ENCODE measurements around the gene TM4SF4. TPM values are rescaled to one million over a fixed set of nuclear protein-coding genes. Genes with fewer than 3 reads are reported as not detected.
A peak's percentile ranks its signal among the peaks of the same experiment; 100 is the strongest.

Gene TM4SF4
- total RNA-seq, 4 donors from 2014 or later: 0.13 to 2.3 TPM; not detected in 2

- Histone ChIP-seq H3K27ac (no peak overlapping the region), H3K4me1 (peaks cover 5 to 9% of the 10 kb centered on the region in 2 donors), H3K9me3 (no peaks in the 10 kb centered on the region), H3K36me3 (no peaks in the 10 kb centered on the region), H3K27me3 (no peaks in the 10 kb centered on the region), H3K4me3 (no peak overlapping the region)
- TF ChIP-seq POLR2A (IDR thresholded peaks at IDR 0.05): no peak
- peak; percentile 64 to 90 (median 74) for TF ChIP-seq CTCF (IDR thresholded peaks at IDR 0.05 in 4 of 5, conservative IDR thresholded peaks at IDR 0.05 in 1 of 5)
- in situ Hi-C loops (cut with MboI; ENCODE audit: low sequenced_read_pairs in 4 of 4): loop anchor here in 3 of 4 donors (5.0 to 25.0 kb wide), 2 partner anchors 200 to 205 kb away; no protein-coding TSS in a partner anchor
- peak; percentile 48 to 58 for ATAC-seq
- intact Hi-C loops (cut with DNase I; ENCODE audit: low total_unique reads): loop anchor here (1.0 to 10.0 kb wide), 2 partner anchors 205 to 263 kb away; no protein-coding TSS in a partner anchor
- DNase-seq: peak; percentile 32 to 43
Measured at GRCh38 chr3:149512073-149512782, 37.7 kb downstream of the TM4SF4 start.

- H3K4me1 ChIP-seq: no peaks in the 10 kb centered on the region
- DNase-seq (no peak), ATAC-seq (no peak)
- TF ChIP-seq CTCF (IDR thresholded peaks at IDR 0.05 in 4 of 5, conservative IDR thresholded peaks at IDR 0.05 in 1 of 5) (no peak), POLR2A (IDR thresholded peaks at IDR 0.05) (no peak)
- intact Hi-C loops (cut with DNase I; ENCODE audit: low total_unique reads) (loop anchor here (10.0 kb wide), 1 partner anchor 260 kb away; no protein-coding TSS in a partner anchor), in situ Hi-C loops (cut with MboI; ENCODE audit: low sequenced_read_pairs in 4 of 4) (loop anchor here in 3 of 4 donors (5.0 to 25.0 kb wide), 2 partner anchors 198 to 203 kb away; no protein-coding TSS in a partner anchor)
- no peaks in the 10 kb centered on the region for H3K36me3 ChIP-seq
- no peak overlapping the region for H3K27ac ChIP-seq
- no peak overlapping the region for H3K4me3 ChIP-seq
- H3K27me3 ChIP-seq: no peaks in the 10 kb centered on the region
- no peaks in the 10 kb centered on the region for H3K9me3 ChIP-seq
Measured at GRCh38 chr3:149514471-149514870, 40.0 kb downstream of the TM4SF4 start.

- ATAC-seq (no peak), DNase-seq (no peak)
- no peaks in the 10 kb centered on the region for H3K27me3 ChIP-seq
- no peak overlapping the region for H3K27ac ChIP-seq
- intact Hi-C loops (cut with DNase I; ENCODE audit: low total_unique reads) (loop anchor here (10.0 kb wide), 1 partner anchor 260 kb away; no protein-coding TSS in a partner anchor), in situ Hi-C loops (cut with MboI; ENCODE audit: low sequenced_read_pairs in 4 of 4) (loop anchor here in 2 of 4 donors (5.0 to 25.0 kb wide), 2 partner anchors 197 to 202 kb away; no protein-coding TSS in a partner anchor)
- H3K4me3 ChIP-seq: no peak overlapping the region
- H3K36me3 ChIP-seq: peaks cover 0 to 5% of the 10 kb centered on the region in 2 donors
- no peaks in the 10 kb centered on the region for H3K9me3 ChIP-seq
- TF ChIP-seq POLR2A (IDR thresholded peaks at IDR 0.05) (no peak), CTCF (IDR thresholded peaks at IDR 0.05 in 4 of 5, conservative IDR thresholded peaks at IDR 0.05 in 1 of 5) (no peak)
- H3K4me1 ChIP-seq: no peaks in the 10 kb centered on the region
Measured at GRCh38 chr3:149515249-149515648, 40.8 kb downstream of the TM4SF4 start.

- ATAC-seq (no peak), DNase-seq (no peak)
- in situ Hi-C loops (cut with MboI; ENCODE audit: low sequenced_read_pairs in 4 of 4) (loop anchor here in 2 of 4 donors (5.0 to 25.0 kb wide), 2 partner anchors 195 to 200 kb away; no protein-coding TSS in a partner anchor), intact Hi-C loops (cut with DNase I; ENCODE audit: low total_unique reads) (loop anchor here (10.0 kb wide), 1 partner anchor 258 kb away; no protein-coding TSS in a partner anchor)
- Histone ChIP-seq H3K27me3 (no peaks in the 10 kb centered on the region), H3K4me1 (no peaks in the 10 kb centered on the region), H3K36me3 (peaks cover 0 to 12% of the 10 kb centered on the region in 2 donors), H3K9me3 (no peaks in the 10 kb centered on the region), H3K27ac (no peak overlapping the region), H3K4me3 (no peak overlapping the region)
- TF ChIP-seq CTCF (IDR thresholded peaks at IDR 0.05 in 4 of 5, conservative IDR thresholded peaks at IDR 0.05 in 1 of 5) (no peak), POLR2A (IDR thresholded peaks at IDR 0.05) (no peak)
Measured at GRCh38 chr3:149516920-149517319, 42.4 kb downstream of the TM4SF4 start.

All from gastrocnemius medialis (tissue), 4 donors.